Neuronal stem cell (in vitro differentiated cells): ENCODE data around the gene MBD2.

Source experiments
- DNase-seq: peaks from one replicate; pipeline ENCODE4 v3.0.0-alpha.2; 2013; ENCODE audit warnings: low spot score
- H2AFZ ChIP-seq: one replicate; pipeline ENCODE4 v1.6.1; 2013; ENCODE audit warnings: mild to moderate bottlenecking, low read length, inconsistent platforms
- H2AK5ac ChIP-seq: 2 replicates; pipeline ENCODE4 v1.6.1; 2013; ENCODE audit warnings: low read depth, mild to moderate bottlenecking, inconsistent platforms, low read length, moderate library complexity, mixed read lengths
- H2BK120ac ChIP-seq: 2 replicates; pipeline ENCODE4 v1.6.1; 2013; ENCODE audit warnings: low read depth, mild to moderate bottlenecking, inconsistent platforms, low read length, moderate library complexity, mixed read lengths
- H2BK12ac ChIP-seq: one replicate; pipeline ENCODE4 v1.6.1; 2013; ENCODE audit warnings: low read length, inconsistent platforms
- H2BK15ac ChIP-seq: 2 replicates; pipeline ENCODE4 v1.6.1; 2013; ENCODE audit warnings: mild to moderate bottlenecking, low read length, inconsistent platforms, mixed read lengths
- H2BK5ac ChIP-seq: one replicate; pipeline ENCODE4 v1.6.1; 2013; ENCODE audit warnings: inconsistent platforms, mild to moderate bottlenecking, low read length, moderate library complexity
- H3K14ac ChIP-seq: one replicate; pipeline ENCODE4 v1.6.1; 2013; ENCODE audit warnings: low read length, inconsistent platforms
- H3K18ac ChIP-seq: 2 replicates; pipeline ENCODE4 v1.6.1; 2013; ENCODE audit warnings: low read length, inconsistent platforms
- H3K23ac ChIP-seq: 2 replicates; pipeline ENCODE4 v1.6.1; 2013; ENCODE audit warnings: low read depth, mild to moderate bottlenecking, mixed read lengths, low read length, inconsistent platforms; ENCODE audit not compliant: poor library complexity
- H3K27ac ChIP-seq: replicated peaks from 3 replicates; pipeline ENCODE4 v1.5.1; 2013; ENCODE audit warnings: low read length, inconsistent platforms
- H3K27me3 ChIP-seq, 3 experiments: 2 replicates each; pipeline ENCODE4 v1.6.1; 2013; ENCODE audit warnings: low read length in 3 of 3, mild to moderate bottlenecking in 2 of 3, inconsistent platforms in 1 of 3, low read depth in 1 of 3, mixed read lengths in 1 of 3, moderate library complexity in 1 of 3; ENCODE audit not compliant: control insufficient read depth in 3 of 3, insufficient read depth in 3 of 3
- H3K36me3 ChIP-seq, 2 donors: replicated peaks in 1 of 2; 2 replicates each; pipeline ENCODE4 v1.6.1; 2013; ENCODE audit warnings: low read length in 2 of 2; ENCODE audit not compliant: control insufficient read depth in 2 of 2, insufficient read depth in 2 of 2
- H3K4ac ChIP-seq: 2 replicates; pipeline ENCODE4 v1.6.1; 2013; ENCODE audit warnings: inconsistent platforms, mild to moderate bottlenecking, low read length, moderate library complexity
- H3K4me1 ChIP-seq, 2 donors: 1 replicate in 1 of 2; 2 replicates in 1 of 2; pipeline ENCODE4 v1.6.1; 2013; ENCODE audit warnings: low read length in 2 of 2, low read depth in 1 of 2; ENCODE audit not compliant: control insufficient read depth in 2 of 2, insufficient read depth in 1 of 2
- H3K4me2 ChIP-seq: one replicate; pipeline ENCODE4 v1.6.1; 2013; ENCODE audit warnings: mild to moderate bottlenecking, low read length, inconsistent platforms; ENCODE audit not compliant: insufficient read depth, poor library complexity, severe bottlenecking
- H3K4me3 ChIP-seq, 2 donors: 2 replicates each; pipeline ENCODE4 v1.5.1; 2013; ENCODE audit warnings: low read length in 2 of 2, mild to moderate bottlenecking in 2 of 2, inconsistent platforms in 1 of 2, moderate library complexity in 1 of 2
- H3K79me1 ChIP-seq: one replicate; pipeline ENCODE4 v1.6.1; 2013; ENCODE audit warnings: low read depth, mild to moderate bottlenecking, inconsistent platforms, low read length, moderate library complexity
- H3K9ac ChIP-seq: one replicate; pipeline ENCODE4 v1.6.1; 2013; ENCODE audit warnings: mild to moderate bottlenecking, low read depth, low read length, inconsistent platforms; ENCODE audit not compliant: poor library complexity
- H3K9me3 ChIP-seq, 2 donors: replicated peaks in 1 of 2; 2 replicates each; pipeline versions ENCODE3 to v1.6.1; 2013; ENCODE audit warnings: low read length in 2 of 2, mild to moderate bottlenecking in 2 of 2, inconsistent platforms in 1 of 2, low read depth in 1 of 2, mixed read lengths in 1 of 2, moderate library complexity in 1 of 2; ENCODE audit not compliant: control insufficient read depth in 2 of 2, insufficient read depth in 1 of 2
- H4K8ac ChIP-seq: one replicate; pipeline ENCODE4 v1.6.1; 2013; ENCODE audit warnings: low read depth, mild to moderate bottlenecking, inconsistent platforms, low read length, moderate library complexity
- H4K91ac ChIP-seq: one replicate; pipeline ENCODE4 v1.6.1; 2013; ENCODE audit warnings: low read length, low read depth, mild to moderate bottlenecking, inconsistent platforms; ENCODE audit not compliant: poor library complexity
- WGBS, 2 donors: extraction: QIAGEN DNeasy Blood & Tissue Kit; methylation state at CpG; one replicate each; pipeline ENCODE4 v1.1.7; 2013; ENCODE audit warnings: missing lambda C conversion rate in 2 of 2, mixed read lengths in 1 of 2; ENCODE audit not compliant: insufficient read length in 2 of 2, insufficient replicate concordance in 1 of 2; ENCODE audit errors: extremely low coverage in 2 of 2; 5-methylcytosine and 5-hydroxymethylcytosine counted together

Gene MBD2

GRCh38 chr18:54130631-54131030 is 93.8 kb downstream of the MBD2 start:
- Histone ChIP-seq H3K9ac (no peak overlapping the region), H3K4ac (no peak overlapping the region), H3K79me1 (no peaks in the 10 kb centered on the region), H3K14ac (no peak overlapping the region), H3K27ac (no peak overlapping the region), H4K91ac (no peak overlapping the region), H2AFZ (peak overlapping the region; percentile 26), H2BK15ac (no peak overlapping the region), H3K4me1 (peaks cover 3 to 4% of the 10 kb centered on the region in 2 donors), H3K27me3 (no peaks in the 10 kb centered on the region), H3K4me3 (no peak overlapping the region), H3K36me3 (no peaks in the 10 kb centered on the region), H2BK5ac (no peak overlapping the region), H2AK5ac (no peak overlapping the region), H3K23ac (no peak overlapping the region), H2BK12ac (no peak overlapping the region), H2BK120ac (no peak overlapping the region), H3K4me2 (no peak overlapping the region), H3K9me3 (no peaks in the 10 kb centered on the region), H4K8ac (no peak overlapping the region), H3K18ac (no peak overlapping the region)
- no peak for DNase-seq

- Histone ChIP-seq H2BK12ac (no peak overlapping the region), H3K36me3 (no peaks in the 10 kb centered on the region), H3K4me2 (no peak overlapping the region), H2BK120ac (no peak overlapping the region), H3K4me1 (peaks cover 3 to 4% of the 10 kb centered on the region in 2 donors), H2BK15ac (no peak overlapping the region), H2AFZ (peak overlapping the region; percentile 26), H3K27me3 (no peaks in the 10 kb centered on the region), H3K4ac (no peak overlapping the region), H2AK5ac (no peak overlapping the region), H3K4me3 (no peak overlapping the region), H3K9ac (no peak overlapping the region), H2BK5ac (no peak overlapping the region), H4K8ac (no peak overlapping the region), H3K14ac (no peak overlapping the region), H3K79me1 (no peaks in the 10 kb centered on the region), H3K27ac (no peak overlapping the region), H3K9me3 (no peaks in the 10 kb centered on the region), H3K23ac (no peak overlapping the region), H3K18ac (no peak overlapping the region), H4K91ac (no peak overlapping the region)
- DNase-seq: no peak
These were observed 94.3 kb downstream of the MBD2 start for GRCh38 chr18:54130177-54130576.

- Histone ChIP-seq H3K23ac (no peak overlapping the region), H2BK12ac (no peak overlapping the region), H2BK15ac (no peak overlapping the region), H3K4ac (no peak overlapping the region), H2BK120ac (no peak overlapping the region), H3K27me3 (no peaks in the 10 kb centered on the region), H2BK5ac (no peak overlapping the region), H3K14ac (no peak overlapping the region), H3K79me1 (no peaks in the 10 kb centered on the region), H3K9me3 (no peaks in the 10 kb centered on the region), H3K9ac (no peak overlapping the region), H2AFZ (no peak overlapping the region), H4K8ac (no peak overlapping the region), H4K91ac (no peak overlapping the region), H3K27ac (no peak overlapping the region), H3K4me1 (peaks cover 3 to 4% of the 10 kb centered on the region in 2 donors), H2AK5ac (no peak overlapping the region), H3K4me3 (no peak overlapping the region), H3K4me2 (no peak overlapping the region), H3K36me3 (no peaks in the 10 kb centered on the region), H3K18ac (no peak overlapping the region)
- WGBS, 2 donors: no CpG with 5 or more reads among the region's 4 CpGs
- DNase-seq: no peak
These were observed 94.9 kb downstream of the MBD2 start for GRCh38 chr18:54129448-54130067.

GRCh38 chr18:54127759-54128378 is 96.6 kb downstream of the MBD2 start:
- H3K4ac ChIP-seq: no peak overlapping the region
- no peak overlapping the region for H2BK120ac ChIP-seq
- H3K79me1 ChIP-seq: no peaks in the 10 kb centered on the region
- no peak overlapping the region for H2BK15ac ChIP-seq
- H3K4me3 ChIP-seq: no peak overlapping the region
- no peak overlapping the region for H3K4me2 ChIP-seq
- no peaks in the 10 kb centered on the region for H3K36me3 ChIP-seq
- peak overlapping the region; percentile 57 for H2AFZ ChIP-seq
- no peak overlapping the region for H4K8ac ChIP-seq
- no peak overlapping the region for H2BK5ac ChIP-seq
- H3K18ac ChIP-seq: no peak overlapping the region
- H3K9ac ChIP-seq: no peak overlapping the region
- no peak overlapping the region for H2AK5ac ChIP-seq
- H3K23ac ChIP-seq: no peak overlapping the region
- H3K4me1 ChIP-seq: peaks cover 3 to 4% of the 10 kb centered on the region in 2 donors
- H4K91ac ChIP-seq: no peak overlapping the region
- H3K9me3 ChIP-seq: no peaks in the 10 kb centered on the region
- no peak overlapping the region for H3K27ac ChIP-seq
- no CpG with 5 or more reads among the region's 9 CpGs for WGBS, 2 donors
- H3K27me3 ChIP-seq: no peaks in the 10 kb centered on the region
- DNase-seq: peak; percentile 54
- H3K14ac ChIP-seq: no peak overlapping the region
- H2BK12ac ChIP-seq: no peak overlapping the region
